Activated CD4-positive, alpha-beta T cell treated with anti-CD3 and anti-CD28 coated beads, Interleukin-2, amount 50 U/mL, for 1 hour (primary cell): ENCODE measurements around the gene NCK1.
"Not testable (repeated sequence)": the region's sequence is repeated elsewhere in the genome, so short reads cannot be mapped to it uniquely, and the experiment has no call there.

Experiments used
- DNase-seq: peaks from one replicate; pipeline ENCODE4 v3.0.0-alpha.2; 2020

The NCK1 gene

DNA sequence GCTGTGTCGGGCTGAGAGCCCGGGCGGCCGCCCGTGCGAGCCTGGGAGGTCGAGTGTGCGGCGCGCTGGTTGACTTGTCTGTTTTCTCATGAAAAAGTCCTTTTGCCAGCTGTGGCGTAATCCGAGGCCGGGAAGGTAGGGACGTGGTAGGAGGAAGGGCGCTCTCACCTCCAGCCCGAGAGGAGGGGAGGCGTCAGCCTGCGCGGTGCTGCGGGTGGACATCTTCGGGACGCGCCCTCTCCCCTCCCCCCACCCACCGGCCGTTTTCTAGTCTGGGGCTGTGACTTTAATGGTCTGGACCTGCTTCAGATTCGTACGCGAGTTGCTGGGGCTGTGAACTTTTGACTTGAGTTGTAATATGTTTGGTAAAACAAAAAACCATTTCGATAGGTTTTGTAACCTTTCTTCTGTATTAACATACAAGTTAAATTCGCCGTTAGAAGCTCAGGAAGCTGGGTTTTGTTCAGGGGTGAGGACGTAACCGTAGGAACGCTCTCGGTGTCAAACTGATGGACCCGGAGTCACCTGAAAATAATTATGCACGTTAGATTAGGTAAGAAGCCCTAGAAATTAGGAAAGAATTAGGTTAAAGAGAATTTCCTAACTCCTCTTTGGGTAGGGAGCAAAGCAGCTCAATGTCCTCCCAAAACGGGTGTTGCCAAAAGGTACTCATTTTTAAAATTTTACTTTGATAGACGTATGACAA lies 762 bp downstream of the NCK1 start:
- no peak for DNase-seq

DNA sequence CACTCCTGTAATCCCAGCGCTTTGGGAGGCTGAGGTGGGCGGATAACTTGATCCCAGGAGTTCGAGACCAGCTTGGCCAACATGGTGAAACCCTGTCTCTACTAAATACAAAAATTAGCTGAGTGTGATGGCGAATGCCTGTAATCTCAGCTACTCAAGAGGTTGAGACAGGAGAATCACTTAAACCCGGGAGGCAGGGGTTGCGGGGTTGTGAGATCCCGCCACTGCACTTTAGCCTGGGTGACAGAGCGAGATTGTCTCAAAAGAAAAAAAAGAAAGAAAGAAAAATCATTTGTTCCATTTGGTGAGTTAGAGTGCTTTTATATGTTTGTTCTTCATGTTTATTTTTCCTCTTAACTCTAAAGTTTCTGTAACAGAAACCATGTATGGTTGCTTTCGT lies 7.3 kb downstream of the NCK1 start:
- DNase-seq, result no peak

DNA sequence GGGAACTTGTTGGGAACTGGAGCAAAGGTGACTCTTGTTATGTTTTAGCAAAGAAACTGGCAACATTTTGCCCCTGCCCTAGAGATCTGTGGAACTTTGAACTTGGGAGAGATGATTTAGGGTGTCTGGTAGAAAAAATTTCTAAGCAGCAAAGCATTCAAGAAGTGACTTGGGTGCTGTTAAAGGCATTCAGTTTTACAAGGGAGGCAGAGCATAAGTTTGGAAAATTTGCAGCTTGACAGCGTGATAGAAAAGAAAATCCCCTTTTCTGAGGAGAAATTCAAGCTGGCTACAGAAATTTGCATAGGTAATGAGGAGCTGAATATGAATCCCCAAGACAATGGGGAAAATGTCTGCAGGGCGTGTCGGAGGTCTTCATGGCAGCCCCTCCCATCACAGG lies 10.2 kb downstream of the NCK1 start:
- not testable (repeated sequence) for DNase-seq

DNA sequence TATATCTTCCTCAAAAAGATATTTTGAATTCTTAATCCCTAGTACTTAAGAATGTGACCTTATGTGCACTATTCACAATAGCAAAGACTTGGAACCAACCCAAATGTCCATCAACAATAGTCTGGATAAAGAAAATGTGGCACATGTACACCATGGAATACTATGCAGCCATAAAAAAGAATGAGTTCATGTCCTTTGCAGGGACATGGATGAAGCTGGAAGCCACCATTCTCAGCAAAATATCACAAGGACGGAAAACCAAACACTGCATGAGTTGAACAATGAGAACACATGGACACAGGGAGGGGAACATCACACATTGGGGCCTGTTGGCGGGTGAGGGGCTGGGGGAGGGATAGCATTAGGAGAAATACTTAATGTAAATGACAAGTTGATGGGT lies 17.5 kb downstream of the NCK1 start:
- not testable (repeated sequence) for DNase-seq

DNA sequence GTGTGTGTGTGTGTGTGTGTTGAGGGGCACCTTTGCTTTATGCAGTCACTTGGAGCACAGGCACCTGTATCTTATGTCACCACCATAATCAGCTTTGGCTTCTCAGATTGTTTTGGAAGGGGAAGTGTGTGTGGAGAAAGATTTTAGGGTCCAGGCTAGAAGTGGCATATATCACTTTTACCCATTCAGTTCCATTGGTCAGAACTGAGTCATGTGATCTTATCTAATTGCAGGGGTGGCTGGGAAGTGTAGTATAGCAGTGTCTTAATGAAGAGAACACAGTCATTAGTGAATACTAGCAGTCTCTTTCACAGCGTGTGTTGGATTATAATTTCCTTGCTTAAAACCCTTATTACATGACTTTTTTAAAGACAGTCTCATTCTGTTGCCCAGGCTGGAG lies 20.6 kb downstream of the NCK1 start:
- DNase-seq, result no peak

DNA sequence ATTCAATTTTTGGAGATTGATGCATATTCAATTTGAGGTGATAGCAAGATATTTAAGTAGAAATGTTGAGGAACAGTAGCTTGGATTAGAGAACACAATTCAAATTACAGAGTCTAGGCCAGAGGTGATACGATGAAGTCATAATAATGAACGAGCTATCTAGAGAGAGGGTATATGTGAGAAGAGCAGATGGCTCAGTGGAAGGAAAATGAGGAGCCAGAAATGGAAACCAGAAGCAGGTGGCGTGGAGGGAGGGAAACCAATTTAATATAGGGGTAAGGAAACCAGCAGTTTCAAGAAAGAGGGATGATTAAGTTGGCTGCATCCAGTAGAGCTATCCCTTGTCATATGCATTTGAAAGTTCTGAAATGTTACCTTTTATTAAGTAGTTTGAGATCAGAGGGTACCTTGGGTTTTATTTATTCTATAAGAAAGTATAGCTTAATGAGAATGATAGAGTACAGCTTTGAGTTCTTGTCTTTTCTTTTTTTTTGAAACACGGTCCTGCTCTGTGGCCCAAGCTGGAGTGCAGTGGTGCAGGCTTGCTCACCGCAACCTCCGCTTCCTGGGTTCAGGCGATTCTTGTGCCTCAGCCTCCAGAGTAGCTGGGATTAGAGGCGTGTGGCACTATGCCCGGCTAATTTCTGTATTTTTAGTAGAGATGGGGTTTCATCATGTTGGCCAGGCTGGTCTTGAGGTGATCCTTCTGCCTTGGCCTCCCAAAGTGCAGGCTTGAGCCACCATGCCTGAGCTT lies 22.1 kb downstream of the NCK1 start:
- DNase-seq, result no peak

DNA sequence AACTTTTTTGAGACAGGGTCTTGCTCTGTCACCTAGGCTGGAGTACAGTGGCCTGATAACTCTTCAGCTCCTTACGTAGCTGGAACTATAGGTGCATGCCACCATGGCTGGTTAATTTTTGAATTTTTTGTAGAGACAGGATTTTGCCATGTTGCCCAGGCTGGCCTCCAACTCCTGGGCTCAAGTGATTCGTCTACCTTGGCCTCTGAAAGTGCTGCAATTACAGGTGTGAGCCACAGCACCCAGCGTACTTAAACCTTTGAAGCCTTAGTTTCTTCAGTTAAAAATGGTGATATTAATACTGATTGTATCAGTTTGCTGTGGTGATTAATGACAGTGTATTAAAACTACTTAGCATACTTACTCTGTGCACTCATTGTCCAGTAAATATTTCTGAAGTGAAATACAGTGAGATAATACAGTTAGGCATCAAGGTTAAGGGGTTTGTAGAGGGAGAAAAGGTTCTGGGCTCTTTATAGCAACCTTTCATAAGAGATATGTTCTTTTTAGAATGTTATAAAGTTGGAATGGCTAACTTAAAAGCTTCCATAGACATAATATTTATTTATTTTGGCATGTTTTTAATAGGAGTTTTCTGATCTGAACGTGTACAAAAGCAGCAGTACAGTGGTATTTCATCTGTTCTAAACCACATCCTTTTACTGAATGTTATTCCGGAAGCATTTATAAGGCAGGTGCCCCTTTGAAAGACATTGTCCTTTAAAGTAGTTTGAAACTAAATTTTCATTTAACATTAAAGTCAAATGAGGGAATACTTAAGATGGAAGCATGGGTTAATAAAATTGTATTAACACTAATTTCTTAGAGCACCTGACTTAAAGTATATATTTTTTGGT lies 23.6 kb downstream of the NCK1 start:
- no peak for DNase-seq

DNA sequence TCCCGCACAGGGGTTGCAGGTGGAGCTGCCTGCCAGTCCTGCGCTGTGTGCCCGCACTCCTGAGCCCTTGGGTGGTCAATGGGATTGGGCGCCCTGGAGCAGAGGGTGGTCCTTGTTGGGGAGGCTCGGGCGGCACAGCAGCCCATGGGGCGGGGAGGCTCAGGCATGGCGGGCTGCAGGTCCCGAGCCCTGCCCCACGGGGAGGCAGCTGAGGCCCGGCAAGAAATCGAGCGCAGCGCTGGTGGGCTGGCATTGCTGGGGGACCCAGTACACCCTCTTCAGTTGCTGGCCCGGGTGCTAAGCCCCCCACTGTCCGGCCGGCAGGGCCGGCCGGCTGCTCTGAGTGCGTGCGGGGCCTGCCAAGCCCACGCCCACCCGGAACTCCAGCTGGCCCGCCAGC lies 27.9 kb downstream of the NCK1 start:
- no peak for DNase-seq

DNA sequence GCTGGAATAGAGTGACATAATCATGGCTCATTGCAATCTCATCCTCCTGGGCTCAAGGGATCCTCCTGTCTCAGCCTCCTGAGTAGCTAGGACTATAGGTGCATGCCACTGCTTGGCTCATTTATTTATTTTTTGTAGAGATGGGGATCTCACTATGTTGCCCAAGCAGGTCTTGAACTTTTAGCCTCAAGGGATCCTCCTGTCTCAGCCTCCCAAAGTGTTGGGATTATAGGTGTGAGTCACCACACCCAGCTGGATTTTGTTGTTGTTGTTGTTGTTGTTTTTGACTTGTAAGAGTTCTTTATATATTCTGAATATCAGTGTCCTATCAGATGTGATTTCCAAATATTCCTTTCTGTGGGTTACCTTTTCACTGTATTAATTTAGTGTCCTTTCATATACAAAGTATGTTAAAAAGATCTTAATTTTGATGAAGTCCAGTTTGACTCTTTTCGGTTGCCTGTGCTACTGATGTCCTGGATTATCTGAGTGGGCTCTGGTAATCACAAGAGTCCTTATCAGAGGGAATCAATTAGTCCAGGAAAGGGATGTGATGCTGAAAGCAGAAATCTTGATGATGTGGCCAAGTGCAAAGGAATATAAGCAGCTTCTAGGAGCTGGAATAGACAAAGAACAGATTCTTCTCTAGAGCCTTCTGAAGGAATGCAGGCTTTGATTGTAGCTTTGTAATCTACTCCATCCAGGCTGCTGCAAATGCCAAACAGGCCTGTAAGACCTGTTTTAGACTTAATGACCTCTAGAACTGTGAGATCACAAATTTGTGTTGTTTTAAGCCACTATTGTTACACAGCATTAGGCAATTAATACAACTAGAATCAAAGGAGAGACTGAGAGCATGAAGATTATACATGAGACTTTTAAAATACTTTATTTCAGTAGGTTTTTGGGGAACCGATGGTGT lies 30.2 kb downstream of the NCK1 start:
- no peak for DNase-seq

DNA sequence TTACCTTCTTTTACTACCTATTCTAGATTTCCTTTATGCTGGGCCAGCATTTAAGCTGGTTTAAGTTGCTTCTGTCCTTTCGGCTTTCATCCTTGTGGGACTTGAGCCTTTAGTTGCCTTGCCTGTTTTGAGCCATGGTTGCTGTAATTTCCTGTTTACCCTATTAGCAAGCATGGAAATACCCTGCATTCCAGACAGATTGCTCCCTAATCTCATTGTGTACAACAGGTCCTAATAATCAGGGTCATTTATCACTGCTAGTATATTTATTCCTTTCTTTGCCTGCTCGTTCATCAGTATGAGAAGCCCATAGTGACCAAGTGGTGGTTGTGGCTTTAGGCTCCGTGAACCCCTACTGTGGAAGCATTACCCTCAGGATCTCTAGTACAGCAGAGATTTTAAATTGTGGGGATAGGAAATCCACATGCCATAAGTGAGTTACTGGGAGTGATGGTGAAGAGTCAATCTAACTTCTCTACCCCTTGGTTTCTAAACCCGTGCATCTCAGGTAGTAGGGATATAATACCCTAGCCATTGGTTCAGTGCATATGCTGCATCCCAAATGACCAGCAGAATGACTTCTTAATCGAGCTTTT lies 31.9 kb downstream of the NCK1 start:
- DNase-seq, result no peak

DNA sequence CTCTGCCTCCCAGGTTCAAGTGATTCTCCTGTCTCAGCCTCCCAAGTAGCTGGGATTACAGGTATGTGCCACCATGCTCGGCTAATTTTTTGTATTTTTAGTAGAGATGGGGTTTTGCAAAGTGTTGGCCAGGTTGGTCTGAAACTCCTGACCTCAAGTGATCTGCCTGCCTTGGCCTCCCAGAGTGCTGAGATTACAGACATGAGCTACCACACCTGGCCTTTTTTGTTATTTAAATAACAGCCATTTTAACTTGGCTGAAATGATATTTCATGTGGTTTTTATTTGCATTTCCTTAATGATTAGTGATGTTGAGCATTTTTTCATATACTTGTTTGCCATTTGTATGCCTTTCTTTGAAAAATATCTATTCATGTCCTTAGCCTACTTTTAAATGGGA lies 35.2 kb downstream of the NCK1 start:
- not testable (repeated sequence) for DNase-seq

DNA sequence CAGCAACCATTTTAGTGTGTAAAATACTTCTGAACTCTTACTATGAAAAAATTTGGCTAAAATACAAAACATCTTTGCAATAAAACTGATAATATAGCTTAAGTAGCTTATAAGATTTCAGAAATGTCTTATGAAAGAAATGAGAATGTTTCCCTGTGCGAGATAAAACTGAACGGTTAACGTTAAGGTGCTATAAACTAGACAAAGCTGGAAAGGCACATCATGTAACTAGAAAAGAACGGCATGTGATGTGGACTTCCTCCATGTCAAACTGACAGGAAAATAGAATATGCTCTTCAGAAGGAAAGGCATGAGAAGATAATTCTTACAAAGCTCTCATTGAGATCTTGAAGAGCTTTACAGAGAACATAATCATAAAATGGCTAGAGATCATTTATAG lies 36.5 kb downstream of the NCK1 start:
- DNase-seq, result no peak

DNA sequence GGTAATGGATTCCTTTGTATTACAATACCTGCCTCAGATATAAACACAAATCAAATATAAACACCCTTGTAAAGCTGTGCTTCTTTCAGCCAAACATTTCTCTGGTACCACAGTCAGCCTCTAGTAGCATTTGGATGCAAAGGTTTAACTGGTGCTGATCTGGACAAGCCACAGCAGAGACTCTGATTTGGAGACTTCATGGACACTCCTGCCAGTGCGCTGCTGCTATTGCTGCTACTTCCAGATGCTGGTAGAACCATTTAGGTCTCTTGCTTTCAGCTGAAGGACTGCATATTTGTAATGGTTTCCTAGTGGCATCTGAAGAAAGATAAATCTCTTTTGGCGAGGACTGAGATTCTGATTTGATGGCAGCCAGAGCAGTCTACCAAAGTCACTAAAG lies 36.9 kb downstream of the NCK1 start:
- no peak for DNase-seq

DNA sequence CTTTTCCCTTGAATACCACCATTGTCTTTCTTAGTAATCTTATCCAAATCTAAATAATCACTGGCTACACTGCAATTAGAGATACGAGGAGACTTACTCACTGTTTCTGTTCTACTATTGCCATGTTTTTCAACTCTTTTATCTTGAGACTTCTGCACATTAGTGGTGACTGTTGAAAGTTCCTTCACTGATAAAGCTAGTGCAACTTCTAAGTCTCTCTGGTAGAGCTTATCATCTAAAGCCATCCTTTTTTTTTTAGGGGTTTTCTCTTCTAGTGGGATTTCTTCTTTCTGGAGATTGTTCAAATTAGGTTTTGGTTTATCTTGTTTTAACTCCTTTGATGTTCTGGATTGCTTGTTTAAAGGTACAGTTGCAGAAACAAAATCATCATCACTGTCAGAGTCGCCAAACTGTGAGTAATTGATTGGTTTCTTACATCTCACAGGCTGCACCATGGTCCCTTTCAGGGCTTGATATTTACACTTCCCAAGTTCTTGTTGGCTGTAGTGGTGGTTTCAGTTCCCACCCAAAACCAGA lies 37.7 kb downstream of the NCK1 start:
- no peak for DNase-seq

DNA sequence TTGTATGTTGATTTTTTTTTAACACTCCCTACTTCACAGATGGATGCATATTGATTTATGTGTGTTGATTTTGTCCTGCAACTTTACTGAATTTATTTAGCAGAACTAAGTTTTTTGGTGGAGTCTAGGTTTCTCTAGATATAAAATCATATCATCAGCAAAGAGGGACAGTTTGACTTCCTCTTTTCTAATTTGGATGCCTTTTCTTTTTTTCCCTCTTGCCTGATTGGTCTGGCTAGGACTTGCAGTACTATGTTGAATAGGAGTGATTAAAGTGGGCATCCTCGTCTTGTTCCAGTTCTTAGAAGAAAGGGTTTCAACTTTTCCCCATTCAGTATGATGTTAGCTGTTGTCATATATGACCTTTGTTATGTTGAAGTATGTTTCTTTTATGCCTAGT lies 38.7 kb downstream of the NCK1 start:
- not testable (repeated sequence) for DNase-seq

DNA sequence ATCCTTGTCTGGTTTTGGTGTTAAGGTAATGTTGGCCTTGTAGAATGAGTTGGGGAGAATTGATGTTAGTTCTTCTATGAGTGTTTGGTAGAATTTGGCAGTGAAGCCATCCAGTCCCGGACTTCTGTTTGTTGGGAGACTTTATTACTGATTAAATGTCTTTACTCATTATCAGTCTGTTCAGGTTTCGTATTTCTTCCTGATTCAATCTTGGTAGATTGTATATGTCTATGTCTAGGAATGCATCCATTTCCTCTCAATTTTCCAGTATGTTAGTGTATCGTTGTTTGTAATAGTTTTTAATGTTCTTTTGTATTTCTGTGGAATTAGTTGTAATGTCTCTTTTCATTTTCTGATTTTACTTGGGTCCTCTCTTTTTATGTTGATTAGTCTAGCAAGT lies 39.4 kb downstream of the NCK1 start:
- no peak for DNase-seq

DNA sequence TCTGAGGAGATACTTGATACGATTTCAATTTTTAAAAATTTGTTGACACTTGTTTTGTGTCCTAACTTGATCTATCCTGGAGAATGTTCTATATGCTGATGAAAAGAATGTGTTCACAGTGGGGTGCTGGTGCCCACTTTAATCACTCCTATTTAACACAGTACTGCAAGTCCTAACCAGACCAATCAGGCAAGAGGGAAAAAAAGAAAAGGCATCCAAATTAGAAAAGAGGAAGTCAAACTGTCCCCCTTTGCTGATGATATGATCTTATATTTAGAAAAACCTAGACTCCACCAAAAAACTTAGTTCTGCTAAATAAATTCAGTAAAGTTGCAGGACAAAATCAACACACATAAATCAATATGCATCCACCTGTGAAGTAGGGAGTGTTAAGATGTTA lies 40.5 kb downstream of the NCK1 start:
- DNase-seq, result not testable (repeated sequence)

DNA sequence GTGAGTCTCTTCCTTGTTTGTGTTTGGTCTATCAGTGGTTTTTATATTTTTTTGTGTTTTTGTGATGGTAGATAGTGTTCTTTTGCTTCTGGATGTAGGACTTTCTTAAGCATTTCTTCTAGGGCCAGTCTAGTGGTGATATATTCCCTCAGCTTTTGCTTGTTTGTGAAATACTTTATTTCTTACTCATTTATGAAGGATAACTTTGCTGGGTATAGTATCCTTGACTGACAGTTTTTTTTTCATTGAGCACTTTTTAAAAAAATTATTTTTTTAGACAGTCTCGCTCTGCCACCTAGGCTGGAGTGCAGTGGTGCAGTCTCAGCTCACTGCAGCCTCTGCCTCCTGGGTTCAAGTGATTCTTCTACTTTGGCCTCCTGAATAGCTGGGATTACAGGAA lies 41.9 kb downstream of the NCK1 start:
- no peak for DNase-seq

DNA sequence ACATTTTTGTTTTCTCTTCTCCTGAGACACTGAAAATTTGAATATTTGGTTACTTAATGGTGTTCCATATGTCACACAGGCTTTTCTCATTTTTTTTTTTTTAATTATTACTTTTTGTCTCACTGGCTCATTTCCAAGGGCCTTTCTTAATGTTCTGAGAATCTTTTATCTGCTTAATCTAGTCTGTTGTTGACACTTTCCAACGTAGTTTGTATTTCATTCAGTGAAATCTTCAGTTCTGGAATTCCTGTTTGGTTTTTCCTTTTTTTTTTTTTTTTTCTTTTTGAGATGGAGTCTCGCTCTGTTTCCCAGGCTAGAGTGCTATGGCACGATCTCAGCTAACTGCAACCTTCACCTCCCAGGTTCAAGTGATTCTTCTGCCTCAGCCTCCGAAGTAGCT lies 42.7 kb downstream of the NCK1 start:
- DNase-seq, result no peak

DNA sequence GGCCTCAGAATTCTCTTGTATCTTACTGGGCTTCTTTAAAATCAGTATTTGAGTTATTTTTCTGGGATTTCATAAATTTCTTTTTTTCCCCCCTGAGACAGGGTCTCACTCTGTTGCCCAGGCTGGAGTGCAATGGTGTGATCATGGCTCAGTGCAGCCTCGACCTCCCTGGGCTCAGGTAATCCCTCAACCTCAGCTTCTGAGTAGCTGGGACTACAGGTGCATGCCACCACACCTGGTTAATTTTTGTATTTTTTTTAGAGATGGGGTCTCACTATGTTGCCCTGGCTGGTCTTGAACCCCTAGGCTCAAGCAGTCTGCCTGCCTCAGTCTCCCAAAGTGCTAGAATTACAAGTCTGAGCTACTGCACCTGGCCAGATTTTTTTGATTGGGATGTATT lies 43.5 kb downstream of the NCK1 start:
- DNase-seq, result no peak

DNA sequence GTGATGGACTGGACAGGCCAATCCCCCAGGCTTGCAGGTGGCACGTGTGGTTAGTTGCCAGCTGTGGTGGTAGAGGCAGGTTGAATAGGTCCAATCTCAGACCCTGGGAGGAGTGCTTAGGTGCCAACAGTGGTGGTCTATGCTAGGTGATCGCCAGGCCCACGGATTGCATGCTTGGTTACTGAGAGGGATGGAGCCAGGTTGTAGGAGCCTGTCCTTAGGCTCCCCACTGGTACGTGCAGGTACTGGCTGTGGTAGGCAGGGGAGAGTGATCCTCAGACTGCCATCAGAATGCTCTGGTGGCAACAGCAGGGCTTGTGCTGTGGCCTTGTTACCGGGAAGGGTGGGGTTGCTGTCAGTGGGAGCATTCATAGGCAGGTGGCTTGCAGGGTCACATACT lies 44.7 kb downstream of the NCK1 start:
- no peak for DNase-seq

DNA sequence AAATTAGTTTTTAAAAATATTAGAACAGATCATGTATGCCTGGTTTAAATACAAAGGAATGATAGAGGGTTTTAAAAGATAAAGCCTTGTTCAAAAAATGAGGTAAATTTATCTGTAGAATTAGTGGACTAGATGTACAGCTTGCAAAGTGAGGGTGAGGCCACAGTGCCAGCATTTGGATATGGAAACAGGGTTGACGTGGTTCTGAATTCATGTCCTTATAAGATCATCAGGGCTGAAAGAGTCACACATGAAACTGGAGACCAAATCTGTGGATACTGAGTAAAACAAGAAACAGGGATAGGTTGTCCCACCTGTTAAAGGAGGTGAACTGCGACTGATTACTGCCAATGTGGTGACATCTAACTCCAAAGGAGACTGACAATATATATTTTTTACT lies 46.3 kb downstream of the NCK1 start:
- no peak for DNase-seq
